Calu3 (cell line): Measurements from ENCODE around the gene LYL1. TPM values are rescaled to one million over a fixed set of nuclear protein-coding genes. Genes with fewer than 3 reads are reported as not detected.

Source experiments
- BruUV-seq: library from RNA; stranded (reverse); fragments of 400-500 nt; replicated peaks from 2 replicates; lab custom pipeline; 2021; lab: Mats Ljungman, UMichigan
- CTCF ChIA-PET: fragments of 300-600 bp; sonication (Branson Sonifier 250); formaldehyde crosslinking; loops from one replicate; lab custom pipeline; 2022; ENCODE audit warnings: antibody characterized with exemption; lab: Charles Lee
- DNase-seq: peaks from one replicate; pipeline ENCODE4 v3.0.0; 2022
- H3K27ac Mint-ChIP-seq: one replicate; pipeline ENCODE4 v1.8.0; 2022; ENCODE audit warnings: mixed read lengths; ENCODE audit not compliant: unreplicated experiment
- H3K27me3 Mint-ChIP-seq: one replicate; pipeline ENCODE4 v1.8.0; 2022; ENCODE audit warnings: mixed read lengths; ENCODE audit not compliant: unreplicated experiment
- H3K36me3 Mint-ChIP-seq: one replicate; pipeline ENCODE4 v1.8.0; 2022; ENCODE audit warnings: mild to moderate bottlenecking, moderate library complexity, mixed read lengths; ENCODE audit not compliant: insufficient read depth, unreplicated experiment
- H3K4me1 Mint-ChIP-seq: one replicate; pipeline ENCODE4 v1.8.0; 2022; ENCODE audit warnings: mild to moderate bottlenecking, low read depth, mixed read lengths; ENCODE audit not compliant: unreplicated experiment
- H3K4me3 Mint-ChIP-seq: one replicate; pipeline ENCODE4 v1.8.0; 2022; ENCODE audit warnings: mild to moderate bottlenecking, low read depth, moderate library complexity, mixed read lengths; ENCODE audit not compliant: unreplicated experiment
- H3K9me3 Mint-ChIP-seq: one replicate; pipeline ENCODE4 v1.8.0; 2022; ENCODE audit warnings: low read depth, mixed read lengths; ENCODE audit not compliant: unreplicated experiment
- CTCF ChIP-seq: fragments of 200-600 bp; IDR thresholded peaks from one replicate; pipeline ENCODE4 v1.8.0; 2022; ENCODE audit warnings: antibody characterized with exemption; ENCODE audit not compliant: unreplicated experiment
- intact Hi-C: fragments of 100-400 bp; cut with micrococcal nuclease; formaldehyde crosslinking; loops from one replicate; pipeline ENCODE4 v1.10.0; 2022; ENCODE audit not compliant: unreplicated experiment
- total RNA-seq: library from RNA; stranded (reverse); gene quantifications from 2 replicates; pipeline ENCODE4 v1.2.3, GENCODE V29; 2022

The LYL1 gene
- total RNA-seq, 1 experiment from 2014 or later = not detected

GRCh38 chr19:13135068-13136062 is 32.7 kb upstream of the LYL1 start:
- no TSS peak for BruUV-seq
- DNase-seq = no peak
- CTCF ChIA-PET = interaction anchor here (0.6 kb wide), 1 partner anchor 26 kb away, joined by 3 read pairs; no protein-coding TSS in a partner anchor
- peaks cover 17% of the 10 kb centered on the region for H3K36me3 Mint-ChIP-seq
- H3K27ac Mint-ChIP-seq = no peak overlapping the region
- intact Hi-C loops = no loop called here
- H3K9me3 Mint-ChIP-seq = no peaks in the 10 kb centered on the region
- no peak for TF ChIP-seq CTCF
- H3K27me3 Mint-ChIP-seq = no peaks in the 10 kb centered on the region
- H3K4me3 Mint-ChIP-seq = no peak overlapping the region
- H3K4me1 Mint-ChIP-seq = no peaks in the 10 kb centered on the region

GRCh38 chr19:13134626-13135025 is 32.0 kb upstream of the LYL1 start:
- Mint-ChIP-seq H3K27ac (no peak overlapping the region), H3K27me3 (no peaks in the 10 kb centered on the region), H3K36me3 (peaks cover 17% of the 10 kb centered on the region), H3K4me3 (no peak overlapping the region), H3K4me1 (no peaks in the 10 kb centered on the region), H3K9me3 (no peaks in the 10 kb centered on the region)
- DNase-seq = no peak
- no TSS peak for BruUV-seq
- CTCF ChIA-PET = interaction anchor here (0.7 kb wide), 1 partner anchor 167 kb away, joined by 3 read pairs; no protein-coding TSS in a partner anchor
- intact Hi-C loops = no loop called here
- no peak for TF ChIP-seq CTCF

GRCh38 chr19:13133241-13133870 is 30.7 kb upstream of the LYL1 start:
- no peaks in the 10 kb centered on the region for H3K27me3 Mint-ChIP-seq
- H3K9me3 Mint-ChIP-seq = no peaks in the 10 kb centered on the region
- BruUV-seq = no TSS peak
- H3K4me3 Mint-ChIP-seq = no peak overlapping the region
- no peaks in the 10 kb centered on the region for H3K4me1 Mint-ChIP-seq
- no peak for TF ChIP-seq CTCF
- peaks cover 17% of the 10 kb centered on the region for H3K36me3 Mint-ChIP-seq
- H3K27ac Mint-ChIP-seq = no peak overlapping the region
- CTCF ChIA-PET = no interaction called here
- intact Hi-C loops = no loop called here
- no peak for DNase-seq

- DNase-seq = no peak
- CTCF ChIA-PET = no interaction called here
- BruUV-seq = no TSS peak
- Mint-ChIP-seq H3K4me3 (no peak overlapping the region), H3K27ac (no peak overlapping the region), H3K36me3 (peaks cover 20% of the 10 kb centered on the region), H3K9me3 (no peaks in the 10 kb centered on the region), H3K27me3 (no peaks in the 10 kb centered on the region), H3K4me1 (peaks cover 5% of the 10 kb centered on the region)
- intact Hi-C loops = no loop called here
- no peak for TF ChIP-seq CTCF
These were observed 30.0 kb upstream of the LYL1 start for GRCh38 chr19:13132471-13133180.
